Nephron (organoid): ENCODE measurements around the gene ITPRIPL2.

Source experiments
- H3K27ac Mint-ChIP-seq, 3 experiments: 2 replicates each; pipeline ENCODE4 v1.8.0; 2020; ENCODE audit warnings: mixed read lengths in 3 of 3, mild to moderate bottlenecking in 2 of 3, moderate library complexity in 1 of 3
- H3K27me3 Mint-ChIP-seq: 2 replicates; pipeline ENCODE4 v1.8.0; 2021; ENCODE audit warnings: low read depth, mild to moderate bottlenecking, moderate library complexity, mixed read lengths
- H3K36me3 Mint-ChIP-seq: 2 replicates; pipeline ENCODE4 v1.8.0; 2020; ENCODE audit warnings: low read depth, mixed read lengths
- H3K4me1 Mint-ChIP-seq: 2 replicates; pipeline ENCODE4 v1.8.0; 2020; ENCODE audit warnings: mixed read lengths
- H3K4me3 Mint-ChIP-seq, 3 experiments: 2 replicates each; pipeline ENCODE4 v1.8.0; 2020; ENCODE audit warnings: mild to moderate bottlenecking in 3 of 3, mixed read lengths in 3 of 3, moderate library complexity in 2 of 3
- H3K9me3 Mint-ChIP-seq: 2 replicates; pipeline ENCODE4 v1.8.0; 2020; ENCODE audit warnings: mixed read lengths
- TF ChIP-seq, protein P1 (sequence below), 3 experiments: fragments of 200-600 bp; sonication (generic); IDR thresholded peaks; one replicate each; pipeline ENCODE4 v1.5.0; 2021; ENCODE audit warnings: antibody characterized with exemption in 3 of 3; ENCODE audit not compliant: unreplicated experiment in 3 of 3

Gene ITPRIPL2

DNA sequence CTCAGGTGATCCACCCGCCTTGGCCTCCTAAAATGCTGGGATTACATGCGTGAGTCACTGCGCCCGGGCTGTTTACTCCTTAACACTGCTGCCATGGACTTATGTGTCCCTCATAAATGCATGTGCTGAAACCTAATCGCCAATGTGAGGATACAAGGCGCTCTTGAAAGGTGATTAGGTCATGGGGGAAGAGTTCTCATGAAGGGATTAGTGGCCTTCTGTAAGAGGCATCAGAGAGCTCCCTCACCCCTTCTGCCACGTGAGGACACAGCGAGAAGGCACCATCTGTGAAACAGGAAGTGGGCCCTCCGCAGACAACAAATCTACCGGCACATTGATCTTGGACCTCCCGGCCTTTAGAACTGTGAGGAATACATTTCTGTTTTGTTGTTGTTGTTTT lies 19.1 kb downstream of the ITPRIPL2 start:
- TF ChIP-seq, protein P1, sequence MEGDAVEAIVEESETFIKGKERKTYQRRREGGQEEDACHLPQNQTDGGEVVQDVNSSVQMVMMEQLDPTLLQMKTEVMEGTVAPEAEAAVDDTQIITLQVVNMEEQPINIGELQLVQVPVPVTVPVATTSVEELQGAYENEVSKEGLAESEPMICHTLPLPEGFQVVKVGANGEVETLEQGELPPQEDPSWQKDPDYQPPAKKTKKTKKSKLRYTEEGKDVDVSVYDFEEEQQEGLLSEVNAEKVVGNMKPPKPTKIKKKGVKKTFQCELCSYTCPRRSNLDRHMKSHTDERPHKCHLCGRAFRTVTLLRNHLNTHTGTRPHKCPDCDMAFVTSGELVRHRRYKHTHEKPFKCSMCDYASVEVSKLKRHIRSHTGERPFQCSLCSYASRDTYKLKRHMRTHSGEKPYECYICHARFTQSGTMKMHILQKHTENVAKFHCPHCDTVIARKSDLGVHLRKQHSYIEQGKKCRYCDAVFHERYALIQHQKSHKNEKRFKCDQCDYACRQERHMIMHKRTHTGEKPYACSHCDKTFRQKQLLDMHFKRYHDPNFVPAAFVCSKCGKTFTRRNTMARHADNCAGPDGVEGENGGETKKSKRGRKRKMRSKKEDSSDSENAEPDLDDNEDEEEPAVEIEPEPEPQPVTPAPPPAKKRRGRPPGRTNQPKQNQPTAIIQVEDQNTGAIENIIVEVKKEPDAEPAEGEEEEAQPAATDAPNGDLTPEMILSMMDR (IDR thresholded peaks at IDR 0.05; ENCODE audit: unreplicated experiment in 3 of 3) = no peak
- Mint-ChIP-seq H3K27ac (peak overlapping the region in 1 of 3 experiments; percentile 51), H3K36me3 (no peaks in the 10 kb centered on the region), H3K4me3 (no peak overlapping the region), H3K27me3 (no peaks in the 10 kb centered on the region), H3K4me1 (peaks cover 51% of the 10 kb centered on the region), H3K9me3 (no peaks in the 10 kb centered on the region)

DNA sequence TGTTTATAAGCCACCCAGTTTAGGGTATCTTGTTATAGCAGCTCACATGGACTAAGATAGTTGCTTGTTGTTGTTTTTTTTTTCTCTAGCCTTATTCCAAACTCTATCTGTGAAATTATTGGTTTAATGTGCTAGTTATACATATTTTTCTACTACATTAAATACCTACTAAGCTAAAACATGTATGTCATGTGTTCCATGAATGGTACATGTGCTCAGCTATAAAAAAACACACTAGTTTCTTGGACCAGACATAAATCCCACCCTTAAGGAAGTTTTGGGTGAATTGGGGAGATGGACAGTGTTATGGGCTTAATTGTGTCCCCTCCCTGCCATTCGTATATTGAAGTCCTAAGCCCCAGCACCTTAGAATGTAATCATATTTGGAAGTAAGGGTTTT lies 19.8 kb downstream of the ITPRIPL2 start:
- Mint-ChIP-seq H3K27ac (peak overlapping the region in 1 of 3 experiments; percentile 51), H3K36me3 (no peaks in the 10 kb centered on the region), H3K4me1 (peaks cover 55% of the 10 kb centered on the region), H3K27me3 (no peaks in the 10 kb centered on the region), H3K9me3 (no peaks in the 10 kb centered on the region), H3K4me3 (no peak overlapping the region)
- TF ChIP-seq, protein P1 (IDR thresholded peaks at IDR 0.05; ENCODE audit: unreplicated experiment in 3 of 3) = no peak

DNA sequence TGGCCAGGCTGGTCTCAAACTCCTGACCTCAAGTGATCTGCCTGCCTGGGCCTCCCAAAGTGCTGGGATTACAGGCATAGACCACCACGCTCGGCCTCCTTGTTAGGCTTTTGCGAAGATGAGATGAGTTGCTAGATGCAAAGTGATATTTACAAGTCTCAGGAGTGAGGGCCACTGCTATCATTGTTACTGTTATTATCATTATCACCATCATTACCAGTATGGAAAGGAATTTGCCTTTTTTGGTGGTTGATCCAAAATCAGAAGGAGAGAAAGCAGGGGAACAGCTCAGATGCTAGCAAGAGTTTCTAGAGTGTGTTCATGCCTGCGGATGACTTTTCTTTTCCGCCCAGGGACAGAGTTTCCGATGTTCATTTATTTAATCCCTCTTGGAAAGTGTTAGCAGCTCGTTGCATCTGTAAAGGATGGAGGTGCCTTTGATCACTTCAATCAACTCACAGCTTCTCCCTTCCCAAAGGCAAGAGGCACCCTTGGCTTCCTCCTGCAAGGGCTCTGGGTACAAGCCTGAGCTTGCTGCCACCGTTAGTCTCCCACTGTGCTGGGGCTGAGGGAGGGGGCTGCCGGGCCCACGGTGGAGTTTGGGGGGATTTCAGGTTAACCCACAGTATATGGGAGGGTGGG lies 21.6 kb downstream of the ITPRIPL2 start:
- no peaks in the 10 kb centered on the region for H3K9me3 Mint-ChIP-seq
- TF ChIP-seq, protein P1 (IDR thresholded peaks at IDR 0.05; ENCODE audit: unreplicated experiment in 3 of 3) = no peak
- H3K27me3 Mint-ChIP-seq = no peaks in the 10 kb centered on the region
- no peaks in the 10 kb centered on the region for H3K36me3 Mint-ChIP-seq
- peaks cover 54% of the 10 kb centered on the region for H3K4me1 Mint-ChIP-seq
- peak overlapping the region in 1 of 3 experiments; percentile 44 for H3K27ac Mint-ChIP-seq
- H3K4me3 Mint-ChIP-seq = no peak overlapping the region

DNA sequence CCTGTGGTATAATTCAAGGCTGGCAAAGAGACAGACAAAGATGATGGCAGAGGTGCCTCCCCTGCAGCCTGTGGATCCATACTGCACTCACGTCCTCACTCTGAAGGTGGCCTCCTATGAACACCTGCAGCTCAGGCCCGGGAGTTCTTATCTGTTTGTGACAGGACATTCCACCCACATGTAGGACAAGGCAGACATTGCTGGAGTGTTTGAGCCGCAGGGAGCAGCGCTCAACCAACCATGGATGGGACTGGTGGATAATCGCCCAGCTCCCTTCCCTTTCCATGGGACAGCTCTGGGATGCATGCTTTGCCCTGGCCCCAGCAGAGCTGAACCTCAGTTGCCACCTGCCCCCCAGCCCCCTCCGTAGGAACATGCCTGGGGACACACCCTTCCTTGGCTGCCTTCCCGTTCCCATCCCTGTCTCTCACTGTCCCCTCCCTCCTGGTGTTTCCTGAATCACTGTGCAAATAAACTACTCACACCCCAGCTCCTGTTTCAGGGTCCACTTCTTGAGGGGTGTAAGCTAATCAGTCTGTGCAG lies 22.2 kb downstream of the ITPRIPL2 start:
- Mint-ChIP-seq H3K4me1 (peaks cover 55% of the 10 kb centered on the region), H3K4me3 (no peak overlapping the region), H3K27me3 (no peaks in the 10 kb centered on the region), H3K9me3 (no peaks in the 10 kb centered on the region), H3K27ac (peak overlapping the region in 1 of 3 experiments; percentile 88), H3K36me3 (no peaks in the 10 kb centered on the region)
- TF ChIP-seq, protein P1 (IDR thresholded peaks at IDR 0.05; ENCODE audit: unreplicated experiment in 3 of 3) = no peak

DNA sequence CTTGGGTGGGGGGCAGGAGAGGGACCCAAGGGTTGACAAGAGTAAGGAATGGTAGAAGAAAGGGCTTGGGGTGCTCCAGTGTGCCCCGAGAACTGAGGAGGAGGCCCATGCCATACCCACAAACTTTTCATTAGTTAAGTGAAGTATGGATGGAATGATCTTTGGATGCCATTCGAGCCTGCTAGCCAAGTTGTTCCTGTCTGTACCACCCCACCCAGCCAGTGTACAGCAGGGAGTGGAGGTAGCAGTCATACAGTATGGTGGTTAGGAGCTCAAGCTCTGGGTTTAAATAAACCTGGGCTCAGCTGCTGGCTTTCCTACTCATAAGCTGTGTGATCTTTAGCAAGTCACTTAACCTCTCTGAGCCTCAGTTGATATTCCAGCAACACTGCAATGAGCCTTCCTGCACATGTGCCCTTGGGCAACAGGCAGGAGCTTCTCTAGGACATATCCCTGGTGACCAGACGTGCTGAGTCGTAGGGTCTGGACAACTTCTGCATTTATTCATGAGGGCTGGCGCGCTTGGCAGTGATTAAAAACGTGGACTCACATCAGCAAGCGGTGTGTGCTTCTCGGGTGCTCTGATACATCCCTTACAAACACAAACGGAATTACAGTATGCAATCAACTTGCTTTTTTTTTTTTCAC lies 22.9 kb downstream of the ITPRIPL2 start:
- TF ChIP-seq, protein P1 (IDR thresholded peaks at IDR 0.05; ENCODE audit: unreplicated experiment in 3 of 3) = no peak
- Mint-ChIP-seq H3K9me3 (no peaks in the 10 kb centered on the region), H3K4me1 (peaks cover 52% of the 10 kb centered on the region), H3K4me3 (no peak overlapping the region), H3K27me3 (no peaks in the 10 kb centered on the region), H3K36me3 (no peaks in the 10 kb centered on the region), H3K27ac (peak overlapping the region in 2 of 3 experiments; percentile 88 to 92)
